Esophagus squamous epithelium (tissue), 4 donors: ENCODE results near the gene CACNG3.

Source experiments
- CTCF ChIP-seq, 6 experiments: fragments of 450-650 bp in 4 of 6; fragments of 200-600 bp in 2 of 6; sonication (generic) in 2 of 6; IDR thresholded peaks; one replicate each; pipeline ENCODE4 v1.5.1; 2016 to 2019; ENCODE audit warnings: antibody characterized with exemption in 6 of 6, mild to moderate bottlenecking in 4 of 6, moderate library complexity in 4 of 6
- POLR2A ChIP-seq, 4 donors: fragments of 450-650 bp; IDR thresholded peaks; one replicate each; pipeline ENCODE4 v1.6.1; 2017; ENCODE audit warnings: antibody characterized with exemption in 4 of 4, mild to moderate bottlenecking in 4 of 4, moderate library complexity in 3 of 4

GRCh38 chr16:24246911-24247607 is 9.1 kb upstream of the CACNG3 start:
- TF ChIP-seq CTCF (IDR thresholded peaks at IDR 0.05) (no peak), POLR2A (IDR thresholded peaks at IDR 0.05) (no peak)
